ENCODE data around the gene LDAH.

Gene LDAH

GRCh38 chr2:20771299-20771698 lies 51.6 kb downstream of the LDAH start:
- H2AFZ ChIP-seq (ENCODE audit: low read length) = no peak overlapping the region
- WGBS, 2 donors (ENCODE audit: extremely low coverage in 2 of 2, insufficient read length in 2 of 2, insufficient replicate concordance in 1 of 2) = no CpG with 5 or more reads among the region's 1 CpG
- no peak overlapping the region for H3K4ac ChIP-seq (ENCODE audit: low read length)

GRCh38 chr2:20766798-20767644 lies 55.9 kb downstream of the LDAH start:
- H3K14ac ChIP-seq (ENCODE audit: low read length) = no peak overlapping the region
- H2AFZ ChIP-seq (ENCODE audit: low read length) = no peak overlapping the region
- no peaks in the 10 kb centered on the region for H3K79me1 ChIP-seq (ENCODE audit: low read depth, low read length)
- peak overlapping the region; percentile 34 for H3K9ac ChIP-seq (ENCODE audit: low read depth, low read length, poor library complexity)
- H3K36me3 ChIP-seq (replicated peaks in 1 of 2; ENCODE audit: control insufficient read depth in 2 of 2, insufficient read depth in 2 of 2, low read length in 2 of 2) = peaks cover 1 to 65% of the 10 kb centered on the region in 2 donors
- H3K4ac ChIP-seq (ENCODE audit: low read length) = no peak overlapping the region
- no peaks in the 10 kb centered on the region for H3K4me1 ChIP-seq (ENCODE audit: control insufficient read depth in 2 of 2, insufficient read depth in 1 of 2, low read depth in 1 of 2, low read length in 2 of 2)
- no CpG with 5 or more reads among the region's 15 CpGs for WGBS, 2 donors (ENCODE audit: extremely low coverage in 2 of 2, insufficient read length in 2 of 2, insufficient replicate concordance in 1 of 2)
- H2BK15ac ChIP-seq (ENCODE audit: low read length) = no peak overlapping the region
- no peak overlapping the region for H3K23ac ChIP-seq (ENCODE audit: low read depth, low read length, poor library complexity)
- no peak overlapping the region for H3K27ac ChIP-seq (replicated peaks; ENCODE audit: low read length)
- H3K27me3 ChIP-seq (ENCODE audit: control insufficient read depth in 3 of 3, insufficient read depth in 3 of 3, low read depth in 1 of 3, low read length in 3 of 3) = no peaks in the 10 kb centered on the region
- no peak overlapping the region for H4K91ac ChIP-seq (ENCODE audit: low read depth, low read length, poor library complexity)
- H2BK12ac ChIP-seq (ENCODE audit: low read length) = no peak overlapping the region
- H2BK5ac ChIP-seq (ENCODE audit: low read length) = no peak overlapping the region
- H2BK120ac ChIP-seq (ENCODE audit: low read depth, low read length) = no peak overlapping the region
- no peak overlapping the region for H3K4me3 ChIP-seq (ENCODE audit: low read length in 2 of 2)
- H3K9me3 ChIP-seq (replicated peaks in 1 of 2; ENCODE audit: control insufficient read depth in 2 of 2, insufficient read depth in 1 of 2, low read depth in 1 of 2, low read length in 2 of 2) = no peaks in the 10 kb centered on the region
- H3K18ac ChIP-seq (ENCODE audit: low read length) = peak overlapping the region; percentile 33
- no peak overlapping the region for H3K4me2 ChIP-seq (ENCODE audit: insufficient read depth, low read length, poor library complexity, severe bottlenecking)
- no peak overlapping the region for H4K8ac ChIP-seq (ENCODE audit: low read depth, low read length)
- no peak for DNase-seq (ENCODE audit: low spot score)
- H2AK5ac ChIP-seq (ENCODE audit: low read depth, low read length) = no peak overlapping the region

More at GRCh38 chr2:20771299-20771698, 51.6 kb downstream of the LDAH start:
- Histone ChIP-seq H4K91ac (ENCODE audit: low read depth, low read length, poor library complexity) (no peak overlapping the region), H2BK15ac (ENCODE audit: low read length) (no peak overlapping the region), H3K27ac (replicated peaks; ENCODE audit: low read length) (no peak overlapping the region), H3K9ac (ENCODE audit: low read depth, low read length, poor library complexity) (no peak overlapping the region), H3K23ac (ENCODE audit: low read depth, low read length, poor library complexity) (no peak overlapping the region), H3K9me3 (replicated peaks in 1 of 2; ENCODE audit: control insufficient read depth in 2 of 2, insufficient read depth in 1 of 2, low read depth in 1 of 2, low read length in 2 of 2) (no peaks in the 10 kb centered on the region), H3K4me2 (ENCODE audit: insufficient read depth, low read length, poor library complexity, severe bottlenecking) (no peak overlapping the region), H3K4me3 (ENCODE audit: low read length in 2 of 2) (no peak overlapping the region), H3K14ac (ENCODE audit: low read length) (no peak overlapping the region), H3K27me3 (ENCODE audit: control insufficient read depth in 3 of 3, insufficient read depth in 3 of 3, low read depth in 1 of 3, low read length in 3 of 3) (no peaks in the 10 kb centered on the region), H2AK5ac (ENCODE audit: low read depth, low read length) (no peak overlapping the region), H3K79me1 (ENCODE audit: low read depth, low read length) (no peaks in the 10 kb centered on the region), H3K36me3 (replicated peaks in 1 of 2; ENCODE audit: control insufficient read depth in 2 of 2, insufficient read depth in 2 of 2, low read length in 2 of 2) (peaks cover 8 to 84% of the 10 kb centered on the region in 2 donors), H3K4me1 (ENCODE audit: control insufficient read depth in 2 of 2, insufficient read depth in 1 of 2, low read depth in 1 of 2, low read length in 2 of 2) (no peaks in the 10 kb centered on the region), H2BK5ac (ENCODE audit: low read length) (no peak overlapping the region), H4K8ac (ENCODE audit: low read depth, low read length) (no peak overlapping the region), H2BK120ac (ENCODE audit: low read depth, low read length) (no peak overlapping the region), H3K18ac (ENCODE audit: low read length) (no peak overlapping the region), H2BK12ac (ENCODE audit: low read length) (no peak overlapping the region)
- DNase-seq (ENCODE audit: low spot score) = no peak

- Histone ChIP-seq H3K36me3 (replicated peaks in 1 of 2; ENCODE audit: control insufficient read depth in 2 of 2, insufficient read depth in 2 of 2, low read length in 2 of 2) (peaks cover 0 to 62% of the 10 kb centered on the region in 2 donors), H3K9me3 (replicated peaks in 1 of 2; ENCODE audit: control insufficient read depth in 2 of 2, insufficient read depth in 1 of 2, low read depth in 1 of 2, low read length in 2 of 2) (no peaks in the 10 kb centered on the region), H4K8ac (ENCODE audit: low read depth, low read length) (no peak overlapping the region), H2AK5ac (ENCODE audit: low read depth, low read length) (no peak overlapping the region), H3K9ac (ENCODE audit: low read depth, low read length, poor library complexity) (no peak overlapping the region), H3K4me2 (ENCODE audit: insufficient read depth, low read length, poor library complexity, severe bottlenecking) (no peak overlapping the region), H3K18ac (ENCODE audit: low read length) (no peak overlapping the region), H3K27ac (replicated peaks; ENCODE audit: low read length) (no peak overlapping the region), H3K23ac (ENCODE audit: low read depth, low read length, poor library complexity) (no peak overlapping the region), H2AFZ (ENCODE audit: low read length) (no peak overlapping the region), H3K4me1 (ENCODE audit: control insufficient read depth in 2 of 2, insufficient read depth in 1 of 2, low read depth in 1 of 2, low read length in 2 of 2) (no peaks in the 10 kb centered on the region), H2BK5ac (ENCODE audit: low read length) (no peak overlapping the region), H3K4me3 (ENCODE audit: low read length in 2 of 2) (no peak overlapping the region), H2BK15ac (ENCODE audit: low read length) (no peak overlapping the region), H3K14ac (ENCODE audit: low read length) (no peak overlapping the region), H3K4ac (ENCODE audit: low read length) (no peak overlapping the region), H3K79me1 (ENCODE audit: low read depth, low read length) (no peaks in the 10 kb centered on the region), H3K27me3 (ENCODE audit: control insufficient read depth in 3 of 3, insufficient read depth in 3 of 3, low read depth in 1 of 3, low read length in 3 of 3) (no peaks in the 10 kb centered on the region), H2BK12ac (ENCODE audit: low read length) (no peak overlapping the region), H4K91ac (ENCODE audit: low read depth, low read length, poor library complexity) (no peak overlapping the region), H2BK120ac (ENCODE audit: low read depth, low read length) (no peak overlapping the region)
- no CpG with 5 or more reads among the region's 1 CpG for WGBS, 2 donors (ENCODE audit: extremely low coverage in 2 of 2, insufficient read length in 2 of 2, insufficient replicate concordance in 1 of 2)
- DNase-seq (ENCODE audit: low spot score) = no peak
These were observed 56.7 kb downstream of the LDAH start for GRCh38 chr2:20766213-20766612.

GRCh38 chr2:20762945-20763683 lies 59.8 kb downstream of the LDAH start:
- no peak overlapping the region for H2BK120ac ChIP-seq (ENCODE audit: low read depth, low read length)
- DNase-seq (ENCODE audit: low spot score) = no peak
- no peak overlapping the region for H3K4me3 ChIP-seq (ENCODE audit: low read length in 2 of 2)
- H3K4ac ChIP-seq (ENCODE audit: low read length) = no peak overlapping the region
- no peak overlapping the region for H3K14ac ChIP-seq (ENCODE audit: low read length)
- WGBS, 2 donors (ENCODE audit: extremely low coverage in 2 of 2, insufficient read length in 2 of 2, insufficient replicate concordance in 1 of 2) = no CpG with 5 or more reads among the region's 2 CpGs
- H2BK12ac ChIP-seq (ENCODE audit: low read length) = no peak overlapping the region
- no peak overlapping the region for H2AFZ ChIP-seq (ENCODE audit: low read length)
- H3K23ac ChIP-seq (ENCODE audit: low read depth, low read length, poor library complexity) = no peak overlapping the region
- H3K27me3 ChIP-seq (ENCODE audit: control insufficient read depth in 3 of 3, insufficient read depth in 3 of 3, low read depth in 1 of 3, low read length in 3 of 3) = no peaks in the 10 kb centered on the region
- no peak overlapping the region for H2BK15ac ChIP-seq (ENCODE audit: low read length)
- no peak overlapping the region for H3K4me2 ChIP-seq (ENCODE audit: insufficient read depth, low read length, poor library complexity, severe bottlenecking)
- H3K18ac ChIP-seq (ENCODE audit: low read length) = no peak overlapping the region
- no peak overlapping the region for H4K8ac ChIP-seq (ENCODE audit: low read depth, low read length)
- no peaks in the 10 kb centered on the region for H3K4me1 ChIP-seq (ENCODE audit: control insufficient read depth in 2 of 2, insufficient read depth in 1 of 2, low read depth in 1 of 2, low read length in 2 of 2)
- H3K36me3 ChIP-seq (replicated peaks in 1 of 2; ENCODE audit: control insufficient read depth in 2 of 2, insufficient read depth in 2 of 2, low read length in 2 of 2) = peaks cover 4 to 66% of the 10 kb centered on the region in 2 donors
- no peak overlapping the region for H2AK5ac ChIP-seq (ENCODE audit: low read depth, low read length)
- no peaks in the 10 kb centered on the region for H3K9me3 ChIP-seq (replicated peaks in 1 of 2; ENCODE audit: control insufficient read depth in 2 of 2, insufficient read depth in 1 of 2, low read depth in 1 of 2, low read length in 2 of 2)
- no peak overlapping the region for H3K9ac ChIP-seq (ENCODE audit: low read depth, low read length, poor library complexity)
- H3K79me1 ChIP-seq (ENCODE audit: low read depth, low read length) = no peaks in the 10 kb centered on the region
- no peak overlapping the region for H4K91ac ChIP-seq (ENCODE audit: low read depth, low read length, poor library complexity)
- H3K27ac ChIP-seq (replicated peaks; ENCODE audit: low read length) = no peak overlapping the region
- no peak overlapping the region for H2BK5ac ChIP-seq (ENCODE audit: low read length)
